VCaP (cell line): Measurements from ENCODE around the gene PAFAH1B2.

Experiments
- H3K27ac ChIP-seq: fragments of 450-650 bp; 2 replicates; pipeline ENCODE4 v1.5.1; 2017
- CTCF ChIP-seq: fragments of 450-650 bp; conservative IDR thresholded peaks from 2 replicates; pipeline ENCODE4 v1.5.1; 2017; ENCODE audit warnings: mild to moderate bottlenecking, moderate library complexity

PAFAH1B2 gene

GRCh38 chr11:117185736-117186430, 41.8 kb downstream of the PAFAH1B2 start:
- no peak for TF ChIP-seq CTCF
- H3K27ac ChIP-seq: peak overlapping the region; percentile 68; the same call in 1 of the 2 replicates

- no peak overlapping the region for H3K27ac ChIP-seq
- no peak for TF ChIP-seq CTCF
Measured at GRCh38 chr11:117186431-117186761, 42.3 kb downstream of the PAFAH1B2 start.

- TF ChIP-seq CTCF: no peak
- no peak overlapping the region for H3K27ac ChIP-seq
Measured at GRCh38 chr11:117187007-117187406, 42.9 kb downstream of the PAFAH1B2 start.

GRCh38 chr11:117187428-117187798, 43.3 kb downstream of the PAFAH1B2 start:
- TF ChIP-seq CTCF: no peak
- no peak overlapping the region for H3K27ac ChIP-seq

- TF ChIP-seq CTCF: no peak
- H3K27ac ChIP-seq: no peak overlapping the region
Measured at GRCh38 chr11:117187799-117188481, 43.9 kb downstream of the PAFAH1B2 start.

- H3K27ac ChIP-seq: no peak overlapping the region
- TF ChIP-seq CTCF: no peak
Measured at GRCh38 chr11:117188620-117189081, 44.6 kb downstream of the PAFAH1B2 start.

- no peak for TF ChIP-seq CTCF
- no peak overlapping the region for H3K27ac ChIP-seq
Measured at GRCh38 chr11:117189191-117189940, 45.3 kb downstream of the PAFAH1B2 start.
